A673 (cell line): Measurements from ENCODE around the gene PEPD. TPM values are rescaled to one million over a fixed set of nuclear protein-coding genes. Genes with fewer than 3 reads are reported as not detected.

Source experiments
- BruUV-seq: library from RNA; stranded (reverse); fragments of 400-500 nt; replicated peaks from 2 replicates; lab custom pipeline; 2021; lab: Mats Ljungman, UMichigan
- CTCF ChIA-PET: fragments of 300-600 bp; sonication (Branson Sonifier 250); formaldehyde crosslinking; loops from one replicate; lab custom pipeline; 2022; ENCODE audit warnings: antibody characterized with exemption; lab: Charles Lee
- POLR2A ChIA-PET: fragments of 300-600 bp; sonication (Branson Sonifier 250); formaldehyde crosslinking; loops from one replicate; lab custom pipeline; 2022; ENCODE audit warnings: antibody characterized with exemption; ENCODE audit not compliant: low non-redundant PET; lab: Charles Lee
- DNase-seq: peaks from one replicate; pipeline ENCODE4 v3.0.0-alpha.2; 2015; ENCODE audit warnings: low spot score
- H3K27ac ChIP-seq: fragments of 200-600 bp; sonication (generic); 2 replicates; pipeline ENCODE4 v1.5.1; 2016; ENCODE audit warnings: mixed run types, low read depth, mild to moderate bottlenecking, mixed read lengths, antibody characterized with exemption, low read length; ENCODE audit not compliant: poor library complexity, severe bottlenecking
- H3K27me3 ChIP-seq: fragments of 200-600 bp; sonication (generic); replicated peaks from 2 replicates; pipeline ENCODE4 v1.6.1; 2017; ENCODE audit warnings: mixed run types, low read depth, mild to moderate bottlenecking, mixed read lengths, antibody characterized with exemption, low read length; ENCODE audit not compliant: insufficient read depth, poor library complexity
- H3K36me3 ChIP-seq: fragments of 200-600 bp; sonication (generic); 2 replicates; pipeline ENCODE4 v1.6.1; 2016; ENCODE audit warnings: mixed run types, mild to moderate bottlenecking, mixed read lengths, antibody characterized with exemption, low read length; ENCODE audit not compliant: insufficient read depth, poor library complexity, severe bottlenecking
- H3K4me1 ChIP-seq: fragments of 200-600 bp; sonication (generic); 2 replicates; pipeline ENCODE4 v1.6.1; 2017; ENCODE audit warnings: mixed run types, mild to moderate bottlenecking, mixed read lengths, antibody characterized with exemption, low read length; ENCODE audit not compliant: insufficient read depth, poor library complexity, severe bottlenecking
- H3K4me3 ChIP-seq: fragments of 200-600 bp; sonication (generic); 2 replicates; pipeline ENCODE4 v1.5.1; 2016; ENCODE audit warnings: low read depth, mixed run types, mild to moderate bottlenecking, mixed read lengths, low read length; ENCODE audit not compliant: poor library complexity, severe bottlenecking
- H3K9me3 ChIP-seq: fragments of 200-600 bp; sonication (generic); 2 replicates; pipeline ENCODE4 v1.6.1; 2016; ENCODE audit warnings: mixed run types, low read depth, mild to moderate bottlenecking, mixed read lengths, antibody characterized with exemption, low read length; ENCODE audit not compliant: poor library complexity, severe bottlenecking
- EZH2 ChIP-seq: fragments of 200-600 bp; sonication (generic); IDR thresholded peaks from 2 replicates; pipeline ENCODE4 v1.6.1; 2017; ENCODE audit warnings: borderline replicate concordance, low read depth, mild to moderate bottlenecking, mixed read lengths, antibody characterized with exemption, low read length; ENCODE audit not compliant: poor library complexity, severe bottlenecking
- intact Hi-C: fragments of 100-400 bp; cut with micrococcal nuclease; formaldehyde crosslinking; loops from one replicate; pipeline ENCODE4 v1.10.0; 2022; ENCODE audit not compliant: unreplicated experiment
- total RNA-seq: library from RNA; stranded (reverse); gene quantifications from 2 replicates; pipeline ENCODE4 v1.2.3, GENCODE V29; 2021
- TF ChIP-seq, protein P1 (sequence below): fragments of 300-800, 200-600 bp; sonication (generic); conservative IDR thresholded peaks from 2 replicates; pipeline ENCODE4 v1.5.1; 2017; ENCODE audit warnings: low read depth, mild to moderate bottlenecking, antibody characterized with exemption, low read length, moderate library complexity, mixed read lengths

The PEPD gene
- total RNA-seq, 1 experiment from 2014 or later = 82.2 TPM

DNA sequence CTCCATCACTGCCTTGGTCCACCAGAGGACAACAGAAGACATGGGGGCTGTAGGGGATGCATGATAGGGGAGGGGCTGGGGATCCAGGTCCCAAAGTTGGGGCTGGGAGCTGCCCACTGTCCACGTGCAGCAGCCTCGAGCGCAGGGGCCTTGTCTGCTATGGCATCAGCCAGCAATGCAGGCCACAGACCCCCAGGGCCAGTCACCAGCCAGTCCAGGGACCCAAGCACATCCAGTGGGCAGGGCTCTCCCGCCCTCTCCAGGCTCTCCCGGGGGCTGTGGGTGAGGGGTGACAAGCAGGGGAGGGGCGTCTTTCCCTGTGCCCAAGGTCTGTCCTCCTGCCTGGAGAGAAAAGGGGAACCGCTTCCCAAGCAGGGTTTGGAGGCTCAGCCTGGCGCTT, 32.8 kb downstream of the PEPD start:
- TF ChIP-seq EZH2 = no peak
- TF ChIP-seq, protein P1, sequence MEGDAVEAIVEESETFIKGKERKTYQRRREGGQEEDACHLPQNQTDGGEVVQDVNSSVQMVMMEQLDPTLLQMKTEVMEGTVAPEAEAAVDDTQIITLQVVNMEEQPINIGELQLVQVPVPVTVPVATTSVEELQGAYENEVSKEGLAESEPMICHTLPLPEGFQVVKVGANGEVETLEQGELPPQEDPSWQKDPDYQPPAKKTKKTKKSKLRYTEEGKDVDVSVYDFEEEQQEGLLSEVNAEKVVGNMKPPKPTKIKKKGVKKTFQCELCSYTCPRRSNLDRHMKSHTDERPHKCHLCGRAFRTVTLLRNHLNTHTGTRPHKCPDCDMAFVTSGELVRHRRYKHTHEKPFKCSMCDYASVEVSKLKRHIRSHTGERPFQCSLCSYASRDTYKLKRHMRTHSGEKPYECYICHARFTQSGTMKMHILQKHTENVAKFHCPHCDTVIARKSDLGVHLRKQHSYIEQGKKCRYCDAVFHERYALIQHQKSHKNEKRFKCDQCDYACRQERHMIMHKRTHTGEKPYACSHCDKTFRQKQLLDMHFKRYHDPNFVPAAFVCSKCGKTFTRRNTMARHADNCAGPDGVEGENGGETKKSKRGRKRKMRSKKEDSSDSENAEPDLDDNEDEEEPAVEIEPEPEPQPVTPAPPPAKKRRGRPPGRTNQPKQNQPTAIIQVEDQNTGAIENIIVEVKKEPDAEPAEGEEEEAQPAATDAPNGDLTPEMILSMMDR = no peak
- CTCF ChIA-PET = interaction anchor here (0.6 kb wide), 1 partner anchor 289 kb away, joined by 3 read pairs; no protein-coding TSS in a partner anchor
- no peak for DNase-seq

DNA sequence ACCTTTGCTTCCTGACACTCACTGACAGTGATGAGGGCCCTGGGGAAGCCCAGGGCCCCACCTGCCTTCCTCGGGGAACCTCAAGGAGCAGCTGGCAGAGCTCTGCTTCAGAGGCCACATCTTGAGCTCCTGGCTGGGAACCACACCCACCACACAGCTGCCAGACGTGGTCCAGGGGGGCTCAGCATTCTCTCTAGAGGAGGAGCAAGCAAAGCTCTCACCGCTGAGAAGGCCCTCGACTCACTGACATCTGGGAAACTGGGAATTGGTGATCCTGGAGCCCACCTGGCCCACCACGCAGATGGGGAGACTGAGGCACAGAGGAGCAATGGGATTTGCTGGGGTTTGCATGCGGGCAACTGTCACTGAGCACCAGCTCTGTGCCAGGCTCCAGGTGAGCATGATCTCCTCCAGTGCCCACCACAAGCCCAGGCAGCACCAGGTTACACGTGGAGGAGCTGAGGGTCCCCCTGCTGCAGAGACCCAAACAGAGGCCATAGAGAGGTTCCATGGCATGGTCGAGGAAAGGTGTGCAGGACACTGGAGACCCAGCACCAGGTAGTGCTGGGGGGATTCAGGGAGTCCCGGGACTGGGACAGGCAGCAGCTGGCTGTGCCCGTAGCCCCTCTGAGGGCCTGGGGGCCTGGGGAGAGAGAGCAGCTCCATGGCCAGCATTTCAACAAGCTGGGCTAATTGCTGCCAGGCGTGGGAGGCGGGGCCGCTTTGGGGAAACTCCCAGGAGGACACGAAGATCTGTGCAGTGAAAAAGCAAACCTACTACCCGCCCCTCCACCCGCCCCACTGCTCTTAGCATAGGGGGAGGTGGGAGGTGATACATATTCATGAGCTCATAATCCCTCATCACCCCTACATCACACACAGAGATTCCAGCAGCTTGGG, 33.4 kb downstream of the PEPD start:
- TF ChIP-seq, protein P1 = no peak
- TF ChIP-seq EZH2 = no peak
- peak; percentile 96 for DNase-seq
- H3K4me3 ChIP-seq = no peak overlapping the region
- H3K4me1 ChIP-seq = peaks cover 20% of the 10 kb centered on the region
- POLR2A ChIA-PET = interaction anchor here (0.6 to 0.7 kb wide), 2 partner anchors 19 to 1778 kb away, joined by 3 read pairs; no protein-coding TSS in a partner anchor
- CTCF ChIA-PET = interaction anchor here (0.6 kb wide), 1 partner anchor 290 kb away, joined by 3 read pairs; no protein-coding TSS in a partner anchor
- no TSS peak for BruUV-seq
- no peaks in the 10 kb centered on the region for H3K27me3 ChIP-seq
- peaks cover 2% of the 10 kb centered on the region for H3K9me3 ChIP-seq
- peak overlapping the region; percentile 43 for H3K27ac ChIP-seq
- no peaks in the 10 kb centered on the region for H3K36me3 ChIP-seq
- intact Hi-C loops = no loop called here

More for the DNA sequence above, 32.8 kb downstream of the PEPD start:
- no peak overlapping the region for H3K27ac ChIP-seq
- H3K9me3 ChIP-seq = no peaks in the 10 kb centered on the region
- POLR2A ChIA-PET = interaction anchor here (0.6 to 0.7 kb wide), 2 partner anchors 20 to 1777 kb away, joined by 3 read pairs; no protein-coding TSS in a partner anchor
- BruUV-seq = no TSS peak
- no peaks in the 10 kb centered on the region for H3K36me3 ChIP-seq
- intact Hi-C loops = no loop called here
- H3K27me3 ChIP-seq = no peaks in the 10 kb centered on the region
- peaks cover 20% of the 10 kb centered on the region for H3K4me1 ChIP-seq
- H3K4me3 ChIP-seq = no peak overlapping the region

DNA sequence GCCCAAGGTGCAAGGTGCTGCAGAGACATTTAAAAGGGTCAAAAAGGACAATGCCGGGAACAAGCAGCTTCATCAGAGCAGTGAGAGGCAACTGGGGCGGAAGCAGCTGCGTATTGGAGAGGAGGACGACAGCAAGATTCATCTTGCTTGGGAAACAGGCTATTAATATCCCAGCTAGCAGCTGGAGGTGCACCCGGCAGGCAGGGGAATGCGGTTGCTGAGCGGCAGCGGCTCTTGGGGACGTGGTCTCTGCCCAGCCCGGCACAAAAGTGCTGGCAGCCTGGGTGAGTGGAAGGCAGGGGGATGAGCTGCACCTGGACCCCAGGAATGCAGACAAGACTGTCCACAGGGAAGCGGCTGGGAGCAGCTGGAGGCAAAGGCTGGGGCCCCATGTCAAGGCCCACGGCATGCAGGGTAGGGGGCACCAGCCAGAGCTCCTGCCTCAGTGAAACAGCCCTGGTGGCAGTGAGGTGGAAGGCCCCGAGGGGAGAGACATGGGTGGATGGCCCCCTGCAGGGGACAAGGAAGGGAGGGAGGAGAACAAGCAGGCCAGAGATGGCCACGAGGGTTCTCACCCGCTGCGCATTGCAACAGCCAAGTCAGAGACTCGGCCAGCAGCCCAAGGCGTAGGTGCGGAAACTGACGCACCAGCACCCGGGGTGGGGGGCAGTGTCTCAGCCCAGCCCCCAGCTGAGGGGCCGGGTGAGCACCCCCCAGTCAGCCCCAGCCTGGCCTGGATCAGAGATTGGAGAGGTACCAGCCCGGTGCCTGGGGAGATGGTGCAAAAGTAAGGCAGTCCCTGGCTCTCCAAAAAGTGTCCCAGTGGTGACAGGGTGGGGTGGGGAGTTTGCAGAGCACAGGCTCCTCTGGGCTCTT, 34.4 kb downstream of the PEPD start:
- TF ChIP-seq EZH2 = no peak
- TF ChIP-seq, protein P1 = no peak
- Histone ChIP-seq H3K4me3 (no peak overlapping the region), H3K27me3 (no peaks in the 10 kb centered on the region), H3K36me3 (no peaks in the 10 kb centered on the region), H3K9me3 (peaks cover 5% of the 10 kb centered on the region), H3K4me1 (peaks cover 20% of the 10 kb centered on the region), H3K27ac (no peak overlapping the region)
- intact Hi-C loops = no loop called here
- no TSS peak for BruUV-seq
- no peak for DNase-seq
- CTCF ChIA-PET = no interaction called here
- POLR2A ChIA-PET = no interaction called here
